ENCODE results near the gene NPAT.

GRCh38 chr11:108193725-108194124 is 28.7 kb downstream of the NPAT start:
- TF ChIP-seq CTCF (conservative IDR thresholded peaks at IDR 0.05) = no peak
- no peak for TF ChIP-seq EZH2 (IDR thresholded peaks at IDR 0.05; ENCODE audit: low read depth)
